HepG2 (cell line): ENCODE measurements around the gene NDEL1.

Experiments used
- HNRNPUL1 ChIP-seq: fragments of 200-400 bp; formaldehyde crosslinking; IDR thresholded peaks from 2 replicates; pipeline ENCODE4 v1.6.1; 2017; ENCODE audit warnings: low read depth, mild to moderate bottlenecking, low read length, moderate library complexity
- PCBP2 ChIP-seq: fragments of 200-400 bp; formaldehyde crosslinking; optimal IDR thresholded peaks from 2 replicates; pipeline ENCODE3; 2018; ENCODE audit warnings: low read length, low read depth; ENCODE audit not compliant: poor library complexity, severe bottlenecking
- TGIF2 ChIP-seq: IDR thresholded peaks from 2 replicates; pipeline ENCODE4 v1.6.1; 2016; ENCODE audit warnings: control low read depth, missing compliant biosample characterization
- TF ChIP-seq, protein P1 (sequence below): sonication (generic); formaldehyde crosslinking; IDR thresholded peaks from 2 replicates; pipeline ENCODE4 v1.8.0; 2022; ENCODE audit warnings: mild to moderate bottlenecking, missing genetic modification reagents
- TF ChIP-seq, protein P2 (sequence below): sonication (generic); formaldehyde crosslinking; IDR thresholded peaks from 2 replicates; pipeline ENCODE4 v1.4.0; 2020; ENCODE audit warnings: mild to moderate bottlenecking, missing genetic modification reagents

DNA sequence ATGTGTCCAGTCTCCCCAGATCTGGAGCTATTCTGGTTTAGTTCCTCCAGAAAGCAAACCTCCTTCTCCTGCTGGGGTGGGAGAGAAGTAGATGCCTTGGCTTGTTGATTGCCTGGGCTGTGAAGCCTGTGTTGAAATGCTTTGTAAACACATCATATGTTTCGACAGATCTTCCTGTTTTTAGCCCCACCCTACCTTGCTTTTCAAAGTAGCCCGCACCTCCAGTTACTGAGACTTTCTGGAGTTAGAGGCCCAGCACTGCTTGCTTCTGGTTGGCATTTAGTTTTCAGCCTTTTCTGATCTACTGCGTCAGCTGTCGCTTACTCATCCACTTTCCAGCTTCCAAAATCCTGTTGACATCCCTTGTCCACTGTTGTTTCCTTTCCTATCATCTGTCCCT is 17.9 kb upstream of the NDEL1 start:
- no peak for TF ChIP-seq PCBP2
- TF ChIP-seq, protein P1, sequence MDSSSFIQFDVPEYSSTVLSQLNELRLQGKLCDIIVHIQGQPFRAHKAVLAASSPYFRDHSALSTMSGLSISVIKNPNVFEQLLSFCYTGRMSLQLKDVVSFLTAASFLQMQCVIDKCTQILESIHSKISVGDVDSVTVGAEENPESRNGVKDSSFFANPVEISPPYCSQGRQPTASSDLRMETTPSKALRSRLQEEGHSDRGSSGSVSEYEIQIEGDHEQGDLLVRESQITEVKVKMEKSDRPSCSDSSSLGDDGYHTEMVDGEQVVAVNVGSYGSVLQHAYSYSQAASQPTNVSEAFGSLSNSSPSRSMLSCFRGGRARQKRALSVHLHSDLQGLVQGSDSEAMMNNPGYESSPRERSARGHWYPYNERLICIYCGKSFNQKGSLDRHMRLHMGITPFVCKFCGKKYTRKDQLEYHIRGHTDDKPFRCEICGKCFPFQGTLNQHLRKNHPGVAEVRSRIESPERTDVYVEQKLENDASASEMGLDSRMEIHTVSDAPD = no peak
- no peak for TF ChIP-seq TGIF2
- no peak for TF ChIP-seq HNRNPUL1
- TF ChIP-seq, protein P2, sequence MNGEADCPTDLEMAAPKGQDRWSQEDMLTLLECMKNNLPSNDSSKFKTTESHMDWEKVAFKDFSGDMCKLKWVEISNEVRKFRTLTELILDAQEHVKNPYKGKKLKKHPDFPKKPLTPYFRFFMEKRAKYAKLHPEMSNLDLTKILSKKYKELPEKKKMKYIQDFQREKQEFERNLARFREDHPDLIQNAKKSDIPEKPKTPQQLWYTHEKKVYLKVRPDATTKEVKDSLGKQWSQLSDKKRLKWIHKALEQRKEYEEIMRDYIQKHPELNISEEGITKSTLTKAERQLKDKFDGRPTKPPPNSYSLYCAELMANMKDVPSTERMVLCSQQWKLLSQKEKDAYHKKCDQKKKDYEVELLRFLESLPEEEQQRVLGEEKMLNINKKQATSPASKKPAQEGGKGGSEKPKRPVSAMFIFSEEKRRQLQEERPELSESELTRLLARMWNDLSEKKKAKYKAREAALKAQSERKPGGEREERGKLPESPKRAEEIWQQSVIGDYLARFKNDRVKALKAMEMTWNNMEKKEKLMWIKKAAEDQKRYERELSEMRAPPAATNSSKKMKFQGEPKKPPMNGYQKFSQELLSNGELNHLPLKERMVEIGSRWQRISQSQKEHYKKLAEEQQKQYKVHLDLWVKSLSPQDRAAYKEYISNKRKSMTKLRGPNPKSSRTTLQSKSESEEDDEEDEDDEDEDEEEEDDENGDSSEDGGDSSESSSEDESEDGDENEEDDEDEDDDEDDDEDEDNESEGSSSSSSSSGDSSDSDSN (CRISPR knock-in tag) = no peak
